Lung microvascular endothelial cell (primary cell): ENCODE measurements around the gene SOD1. TPM values are rescaled to one million over a fixed set of nuclear protein-coding genes. Genes with fewer than 3 reads are reported as not detected.
"Not testable (repeated sequence)": the region's sequence is repeated elsewhere in the genome, so short reads cannot be mapped to it uniquely, and the experiment has no call there.

Source experiments
- DNase-seq, 2 donors: peaks; one replicate each; pipeline versions ENCODE4 v3.0.0 to v3.0.0-alpha.2; 2010; ENCODE audit warnings: low read depth in 2 of 2
- total RNA-seq: library from RNA; depleted of rRNA; stranded (reverse); fragments of >200 nt; gene quantifications from 2 replicates; pipeline ENCODE4 v1.2.1, GENCODE V29; 2014

Gene SOD1
- total RNA-seq, 1 donor from 2014 or later = 153 TPM

GRCh38 chr21:31654821-31655580 is 4.5 kb upstream of the SOD1 start:
- DNase-seq = not testable (repeated sequence)

DNA sequence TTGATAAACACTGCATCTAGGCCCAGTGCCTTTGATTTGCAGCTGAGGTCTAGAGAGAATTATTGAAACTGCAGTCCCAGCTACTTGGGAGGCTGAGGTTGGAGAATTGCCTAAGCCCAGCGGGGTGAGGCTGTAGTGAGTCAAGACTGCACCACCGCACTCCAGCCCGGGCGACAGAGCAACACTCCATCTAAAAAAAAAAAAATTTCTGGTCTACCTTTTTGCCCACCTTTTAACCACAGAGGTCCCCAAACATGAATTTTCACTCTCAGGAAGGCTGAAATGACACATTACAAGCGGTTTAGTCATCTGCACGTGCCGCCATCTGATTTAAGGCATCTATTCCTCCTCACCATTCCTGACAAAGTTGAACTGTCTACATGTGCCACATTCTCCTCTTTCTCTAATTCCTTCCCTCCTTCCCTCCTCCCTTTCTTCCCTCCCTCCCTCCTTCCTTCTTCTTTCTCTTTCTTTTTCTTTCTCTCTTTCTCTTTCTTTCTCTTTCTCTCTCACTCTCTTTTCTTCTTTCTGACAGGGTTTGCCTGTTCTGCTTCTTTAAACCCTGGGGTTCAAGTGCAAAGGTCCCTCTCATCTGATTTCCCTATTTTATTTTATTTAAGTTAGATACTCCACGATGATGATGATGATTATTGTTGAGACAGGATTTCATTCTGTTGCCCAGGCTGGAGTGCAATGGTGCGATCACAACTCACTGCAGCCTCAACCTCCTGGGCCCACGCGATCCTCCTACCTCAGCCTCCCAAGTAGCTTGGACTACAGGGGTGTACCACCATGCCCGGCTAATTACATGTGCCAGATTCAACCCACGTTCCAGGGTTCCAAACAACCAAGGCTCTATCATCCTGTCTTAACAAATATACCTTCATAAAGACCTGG is 3.0 kb upstream of the SOD1 start:
- no peak for DNase-seq

GRCh38 chr21:31658053-31658452 is 1.4 kb upstream of the SOD1 start:
- DNase-seq = no peak

DNA sequence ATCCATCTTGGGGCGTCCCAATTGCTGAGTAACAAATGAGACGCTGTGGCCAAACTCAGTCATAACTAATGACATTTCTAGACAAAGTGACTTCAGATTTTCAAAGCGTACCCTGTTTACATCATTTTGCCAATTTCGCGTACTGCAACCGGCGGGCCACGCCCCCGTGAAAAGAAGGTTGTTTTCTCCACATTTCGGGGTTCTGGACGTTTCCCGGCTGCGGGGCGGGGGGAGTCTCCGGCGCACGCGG is 282 bp upstream of the SOD1 start:
- DNase-seq = no peak

DNA sequence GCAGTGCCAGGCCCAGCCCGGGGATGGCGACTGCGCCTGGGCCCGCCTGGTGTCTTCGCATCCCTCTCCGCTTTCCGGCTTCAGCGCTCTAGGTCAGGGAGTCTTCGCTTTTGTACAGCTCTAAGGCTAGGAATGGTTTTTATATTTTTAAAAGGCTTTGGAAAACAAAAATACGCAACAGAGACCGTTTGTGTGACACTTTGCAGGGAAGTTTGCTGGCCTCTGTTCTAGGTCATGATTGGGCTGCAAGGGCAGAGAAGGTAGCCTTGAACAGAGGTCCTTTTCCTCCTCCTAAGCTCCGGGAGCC is 719 bp downstream of the SOD1 start:
- DNase-seq = peak in 1 of 2 donors; percentile 33

- peak in 1 of 2 donors; percentile 27 for DNase-seq
Observed at GRCh38 chr21:31660591-31660990, 1.1 kb downstream of the SOD1 start.

DNA sequence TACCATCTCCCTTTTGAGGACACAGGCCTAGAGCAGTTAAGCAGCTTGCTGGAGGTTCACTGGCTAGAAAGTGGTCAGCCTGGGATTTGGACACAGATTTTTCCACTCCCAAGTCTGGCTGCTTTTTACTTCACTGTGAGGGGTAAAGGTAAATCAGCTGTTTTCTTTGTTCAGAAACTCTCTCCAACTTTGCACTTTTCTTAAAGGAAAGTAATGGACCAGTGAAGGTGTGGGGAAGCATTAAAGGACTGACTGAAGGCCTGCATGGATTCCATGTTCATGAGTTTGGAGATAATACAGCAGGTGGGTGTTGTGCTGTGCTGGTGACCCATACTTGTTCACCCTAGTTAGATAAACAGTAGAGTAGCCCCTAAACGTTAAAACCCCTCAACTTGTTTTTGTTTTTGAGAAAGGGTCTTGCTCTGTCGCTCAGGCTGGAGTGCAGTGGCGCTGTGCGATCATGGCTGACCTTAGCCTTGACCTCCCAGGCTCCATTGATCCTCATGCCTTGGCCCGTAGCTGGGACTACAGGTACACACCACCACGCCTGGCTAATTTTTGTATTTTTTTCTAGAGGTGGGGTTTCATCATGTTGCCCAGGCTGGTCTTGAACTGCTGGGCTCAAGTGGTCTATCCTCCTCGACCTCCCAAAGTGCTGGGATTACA is 4.2 kb downstream of the SOD1 start:
- no peak for DNase-seq

- DNase-seq = no peak
Observed at GRCh38 chr21:31665397-31665796, 5.9 kb downstream of the SOD1 start.

GRCh38 chr21:31665869-31666268 is 6.4 kb downstream of the SOD1 start:
- DNase-seq = not testable (repeated sequence)

- DNase-seq = no peak
Observed at GRCh38 chr21:31666445-31667010, 7.0 kb downstream of the SOD1 start.

DNA sequence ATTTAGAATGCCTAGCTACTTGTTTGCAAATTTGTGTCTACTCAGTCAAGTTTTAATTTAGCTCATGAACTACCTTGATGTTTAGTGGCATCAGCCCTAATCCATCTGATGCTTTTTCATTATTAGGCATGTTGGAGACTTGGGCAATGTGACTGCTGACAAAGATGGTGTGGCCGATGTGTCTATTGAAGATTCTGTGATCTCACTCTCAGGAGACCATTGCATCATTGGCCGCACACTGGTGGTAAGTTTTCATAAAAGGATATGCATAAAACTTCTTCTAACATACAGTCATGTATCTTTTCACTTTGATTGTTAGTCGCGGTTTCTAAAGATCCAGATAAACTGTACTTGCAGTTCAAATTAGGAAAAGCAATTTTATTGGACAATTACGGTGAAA is 7.6 kb downstream of the SOD1 start:
- no peak for DNase-seq

DNA sequence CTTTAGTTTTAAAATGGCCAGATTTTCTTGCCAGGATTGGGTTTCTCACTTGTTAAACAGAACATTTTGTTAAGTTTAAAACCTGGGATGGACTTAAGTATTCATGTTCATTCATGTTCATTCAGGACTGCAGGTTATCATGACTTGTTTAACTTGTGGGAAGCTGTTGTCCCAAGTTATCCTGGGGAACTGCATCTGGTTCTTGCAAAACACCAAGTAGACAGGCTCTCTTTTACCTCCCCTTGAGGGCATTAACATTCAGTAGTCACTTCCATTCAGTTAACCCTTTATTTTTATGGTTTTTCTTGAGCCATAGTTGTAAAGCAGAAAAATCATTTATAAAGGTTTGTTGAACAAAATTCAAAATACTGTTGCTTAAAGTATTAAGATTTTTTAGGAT is 8.1 kb downstream of the SOD1 start:
- no peak for DNase-seq

- no peak for DNase-seq
Observed at GRCh38 chr21:31668651-31669491, 9.4 kb downstream of the SOD1 start.

GRCh38 chr21:31670070-31670469 is 10.6 kb downstream of the SOD1 start:
- DNase-seq = no peak

- DNase-seq = no peak
Observed at GRCh38 chr21:31671146-31671716, 11.7 kb downstream of the SOD1 start.

DNA sequence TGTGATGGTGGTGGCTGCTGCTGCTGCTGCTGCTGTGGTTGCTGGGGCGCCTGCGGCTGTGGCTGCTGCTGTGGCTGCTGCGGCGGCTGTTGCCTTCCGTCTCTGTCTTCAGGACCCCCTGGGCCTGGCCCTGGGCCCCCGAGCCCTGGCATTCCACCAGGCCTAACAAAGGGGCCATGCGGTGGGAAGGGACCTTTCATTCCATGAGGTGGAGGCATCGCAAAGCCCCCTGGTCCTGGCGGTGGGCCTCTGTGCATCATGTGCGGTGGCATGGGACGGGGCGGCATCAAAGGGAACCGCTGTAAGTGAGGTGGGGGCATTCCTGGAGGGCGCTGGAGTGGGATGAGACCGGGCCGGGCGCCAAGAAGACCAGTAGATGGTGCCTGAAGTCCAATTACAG is 12.4 kb downstream of the SOD1 start:
- DNase-seq = no peak

DNA sequence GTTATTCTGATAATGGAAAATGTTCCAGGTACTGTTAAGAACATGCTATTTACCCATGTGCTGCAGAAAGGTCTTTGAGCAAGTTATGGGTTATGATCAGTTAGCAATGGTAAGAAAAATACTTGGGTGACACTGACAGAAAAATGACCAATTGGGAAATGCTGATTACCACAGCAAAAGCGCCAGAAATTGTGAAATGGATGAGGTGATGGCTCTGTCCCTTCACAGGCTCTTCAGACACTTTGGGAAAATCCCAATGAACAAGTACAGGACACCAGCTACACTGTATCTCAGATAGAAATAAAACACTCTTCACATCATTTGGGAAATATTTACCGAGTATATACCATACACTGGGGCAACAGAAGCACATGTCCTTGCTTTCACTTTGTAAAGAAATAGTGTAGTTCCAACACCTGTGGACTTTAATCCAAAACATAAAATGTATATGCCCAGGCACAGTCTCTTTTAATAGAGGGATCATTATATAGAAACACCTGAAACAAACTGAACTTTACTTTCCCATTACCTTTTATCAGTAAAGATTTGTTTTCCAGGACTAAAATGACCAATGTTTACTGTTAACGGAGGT is 13.9 kb downstream of the SOD1 start:
- DNase-seq = no peak

DNA sequence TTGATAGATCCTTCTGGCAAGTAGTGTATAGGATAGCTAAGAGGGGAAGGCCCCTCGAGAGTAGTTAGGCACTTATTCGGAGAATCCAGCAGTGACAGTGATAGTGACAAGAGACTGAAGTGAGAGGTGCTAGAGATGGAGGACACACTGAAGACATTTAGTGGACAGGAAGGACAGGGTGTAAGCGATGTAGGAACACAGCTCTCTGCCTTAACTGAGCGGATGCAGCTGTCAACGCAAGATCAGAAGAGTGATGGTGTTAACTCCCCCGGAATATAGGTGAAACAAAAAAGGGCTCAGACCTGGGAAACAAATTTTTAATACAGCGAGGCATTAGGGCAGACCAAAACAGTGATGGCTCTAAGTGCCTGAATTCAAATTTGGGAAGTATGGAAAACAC is 15.8 kb downstream of the SOD1 start:
- DNase-seq = peak in 1 of 2 donors; percentile 29

- no peak for DNase-seq
Observed at GRCh38 chr21:31675960-31676359, 16.5 kb downstream of the SOD1 start.

GRCh38 chr21:31677047-31677446 is 17.6 kb downstream of the SOD1 start:
- no peak for DNase-seq

DNA sequence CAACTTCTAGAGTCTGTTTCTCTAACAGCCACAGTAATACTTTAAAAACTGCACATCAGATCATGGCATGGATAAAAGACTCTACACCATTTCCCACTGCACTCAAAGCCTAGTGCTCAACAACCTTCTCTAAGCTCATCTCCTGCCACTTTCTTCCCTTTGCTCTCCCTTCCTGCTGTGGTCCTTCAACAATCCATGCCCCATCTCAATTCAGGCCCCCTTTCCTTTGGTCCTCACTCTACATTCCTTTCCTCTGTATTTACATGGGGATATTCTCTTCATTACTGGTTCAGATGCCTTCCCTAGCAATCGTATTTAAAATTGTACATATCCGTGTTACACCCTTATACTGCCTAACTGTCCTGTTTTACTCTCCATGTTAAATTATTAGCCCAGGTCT is 19.0 kb downstream of the SOD1 start:
- no peak for DNase-seq
